Mucosa of stomach (tissue), 1 donor: ENCODE data around the gene TRPM4.

ENCODE experiments used
- H3K27me3 ChIP-seq: one replicate; pipeline ENCODE4 v1.7.0; 2013; ENCODE audit warnings: mild to moderate bottlenecking, low read length; ENCODE audit not compliant: control insufficient read depth, insufficient read depth
- H3K36me3 ChIP-seq: one replicate; pipeline ENCODE4 v1.7.0; 2013; ENCODE audit warnings: low read length; ENCODE audit not compliant: control insufficient read depth, insufficient read depth
- H3K4me1 ChIP-seq: one replicate; pipeline ENCODE4 v1.7.0; 2013; ENCODE audit warnings: mild to moderate bottlenecking, low read length; ENCODE audit not compliant: control insufficient read depth, insufficient read depth
- H3K4me3 ChIP-seq: one replicate; pipeline ENCODE4 v1.7.0; 2013; ENCODE audit warnings: low read length
- H3K9ac ChIP-seq: one replicate; pipeline ENCODE4 v1.7.0; 2013; ENCODE audit warnings: mild to moderate bottlenecking, low read length, moderate library complexity
- H3K9me3 ChIP-seq: one replicate; pipeline ENCODE4 v1.7.0; 2013; ENCODE audit warnings: mild to moderate bottlenecking, low read length, moderate library complexity; ENCODE audit not compliant: control insufficient read depth
- donor health status: Pancreatic carcinoma.

Gene TRPM4

GRCh38 chr19:49229416-49229815 lies 71.8 kb downstream of the TRPM4 start:
- Histone ChIP-seq H3K4me1 (no peaks in the 10 kb centered on the region), H3K27me3 (peaks cover under 1% of the 10 kb centered on the region), H3K4me3 (no peak overlapping the region), H3K9ac (no peak overlapping the region), H3K9me3 (no peaks in the 10 kb centered on the region), H3K36me3 (no peaks in the 10 kb centered on the region)

GRCh38 chr19:49231389-49231788 lies 73.8 kb downstream of the TRPM4 start:
- H3K27me3 ChIP-seq = peaks cover 7% of the 10 kb centered on the region
- H3K9me3 ChIP-seq = no peaks in the 10 kb centered on the region
- no peak overlapping the region for H3K4me3 ChIP-seq
- H3K36me3 ChIP-seq = no peaks in the 10 kb centered on the region
- no peak overlapping the region for H3K9ac ChIP-seq
- no peaks in the 10 kb centered on the region for H3K4me1 ChIP-seq

- no peak overlapping the region for H3K4me3 ChIP-seq
- no peaks in the 10 kb centered on the region for H3K9me3 ChIP-seq
- no peaks in the 10 kb centered on the region for H3K36me3 ChIP-seq
- H3K4me1 ChIP-seq = no peaks in the 10 kb centered on the region
- peaks cover 7% of the 10 kb centered on the region for H3K27me3 ChIP-seq
- no peak overlapping the region for H3K9ac ChIP-seq
These were observed 74.2 kb downstream of the TRPM4 start for GRCh38 chr19:49231804-49232203.

- no peaks in the 10 kb centered on the region for H3K9me3 ChIP-seq
- H3K4me3 ChIP-seq = no peak overlapping the region
- H3K4me1 ChIP-seq = no peaks in the 10 kb centered on the region
- H3K9ac ChIP-seq = no peak overlapping the region
- H3K36me3 ChIP-seq = no peaks in the 10 kb centered on the region
- peaks cover 7% of the 10 kb centered on the region for H3K27me3 ChIP-seq
These were observed 75.6 kb downstream of the TRPM4 start for GRCh38 chr19:49233163-49233562.

- Histone ChIP-seq H3K27me3 (no peaks in the 10 kb centered on the region), H3K9ac (no peak overlapping the region), H3K4me3 (no peak overlapping the region), H3K4me1 (no peaks in the 10 kb centered on the region), H3K36me3 (no peaks in the 10 kb centered on the region), H3K9me3 (no peaks in the 10 kb centered on the region)
These were observed 84.2 kb downstream of the TRPM4 start for GRCh38 chr19:49241769-49242168.

- Histone ChIP-seq H3K9ac (no peak overlapping the region), H3K36me3 (no peaks in the 10 kb centered on the region), H3K9me3 (no peaks in the 10 kb centered on the region), H3K4me1 (no peaks in the 10 kb centered on the region), H3K27me3 (no peaks in the 10 kb centered on the region), H3K4me3 (no peak overlapping the region)
These were observed 85.5 kb downstream of the TRPM4 start for GRCh38 chr19:49243129-49243528.

- H3K9ac ChIP-seq = no peak overlapping the region
- no peaks in the 10 kb centered on the region for H3K36me3 ChIP-seq
- H3K9me3 ChIP-seq = no peaks in the 10 kb centered on the region
- no peak overlapping the region for H3K4me3 ChIP-seq
- no peaks in the 10 kb centered on the region for H3K4me1 ChIP-seq
- H3K27me3 ChIP-seq = no peaks in the 10 kb centered on the region
These were observed 86.1 kb downstream of the TRPM4 start for GRCh38 chr19:49243726-49244125.

- Histone ChIP-seq H3K36me3 (no peaks in the 10 kb centered on the region), H3K9ac (no peak overlapping the region), H3K9me3 (no peaks in the 10 kb centered on the region), H3K4me3 (no peak overlapping the region), H3K27me3 (no peaks in the 10 kb centered on the region), H3K4me1 (no peaks in the 10 kb centered on the region)
These were observed 86.7 kb downstream of the TRPM4 start for GRCh38 chr19:49244256-49244655.

GRCh38 chr19:49247676-49248075 lies 90.1 kb downstream of the TRPM4 start:
- Histone ChIP-seq H3K27me3 (no peaks in the 10 kb centered on the region), H3K36me3 (no peaks in the 10 kb centered on the region), H3K9ac (no peak overlapping the region), H3K4me3 (no peak overlapping the region), H3K4me1 (no peaks in the 10 kb centered on the region), H3K9me3 (no peaks in the 10 kb centered on the region)

GRCh38 chr19:49249933-49250332 lies 92.3 kb downstream of the TRPM4 start:
- Histone ChIP-seq H3K9ac (no peak overlapping the region), H3K9me3 (no peaks in the 10 kb centered on the region), H3K4me3 (no peak overlapping the region), H3K27me3 (no peaks in the 10 kb centered on the region), H3K4me1 (no peaks in the 10 kb centered on the region), H3K36me3 (no peaks in the 10 kb centered on the region)

GRCh38 chr19:49255674-49256073 lies 98.1 kb downstream of the TRPM4 start:
- Histone ChIP-seq H3K27me3 (no peaks in the 10 kb centered on the region), H3K4me1 (no peaks in the 10 kb centered on the region), H3K9me3 (peaks cover 7% of the 10 kb centered on the region), H3K4me3 (no peak overlapping the region), H3K9ac (no peak overlapping the region), H3K36me3 (no peaks in the 10 kb centered on the region)

- H3K9me3 ChIP-seq = peaks cover 7% of the 10 kb centered on the region
- H3K4me1 ChIP-seq = no peaks in the 10 kb centered on the region
- H3K27me3 ChIP-seq = no peaks in the 10 kb centered on the region
- no peak overlapping the region for H3K9ac ChIP-seq
- no peak overlapping the region for H3K4me3 ChIP-seq
- no peaks in the 10 kb centered on the region for H3K36me3 ChIP-seq
These were observed 99.1 kb downstream of the TRPM4 start for GRCh38 chr19:49256691-49257090.
